ENCODE measurements around the gene PIK3C2G.
"Not testable (repeated sequence)": the region's sequence is repeated elsewhere in the genome, so short reads cannot be mapped to it uniquely, and the experiment has no call there.

PIK3C2G gene

DNA sequence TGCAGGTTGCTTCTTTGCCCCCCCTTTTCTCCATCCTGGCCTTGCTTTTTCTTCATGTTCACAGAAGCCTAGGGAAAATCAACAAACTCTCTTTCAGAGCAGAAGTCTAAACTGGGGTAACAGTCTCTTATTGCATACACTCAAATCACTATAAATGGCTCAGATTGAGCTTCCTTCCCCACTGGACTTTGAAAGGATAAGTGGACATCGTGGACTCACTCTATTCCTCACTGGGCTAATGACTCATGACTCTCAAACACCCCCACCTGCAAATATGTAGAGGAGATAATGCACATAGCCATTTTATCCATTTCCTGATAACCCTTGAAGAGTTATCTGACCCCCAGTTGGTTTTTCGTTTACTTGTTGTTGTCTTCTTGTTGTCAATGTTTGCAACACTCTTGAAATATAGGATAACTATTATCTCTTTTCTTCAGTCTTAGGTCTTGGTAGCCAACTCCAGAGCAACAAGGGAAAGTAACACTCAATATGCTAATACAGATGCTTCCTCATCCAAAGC is 221.3 kb downstream of the PIK3C2G start:
- TF ChIP-seq, protein P1, sequence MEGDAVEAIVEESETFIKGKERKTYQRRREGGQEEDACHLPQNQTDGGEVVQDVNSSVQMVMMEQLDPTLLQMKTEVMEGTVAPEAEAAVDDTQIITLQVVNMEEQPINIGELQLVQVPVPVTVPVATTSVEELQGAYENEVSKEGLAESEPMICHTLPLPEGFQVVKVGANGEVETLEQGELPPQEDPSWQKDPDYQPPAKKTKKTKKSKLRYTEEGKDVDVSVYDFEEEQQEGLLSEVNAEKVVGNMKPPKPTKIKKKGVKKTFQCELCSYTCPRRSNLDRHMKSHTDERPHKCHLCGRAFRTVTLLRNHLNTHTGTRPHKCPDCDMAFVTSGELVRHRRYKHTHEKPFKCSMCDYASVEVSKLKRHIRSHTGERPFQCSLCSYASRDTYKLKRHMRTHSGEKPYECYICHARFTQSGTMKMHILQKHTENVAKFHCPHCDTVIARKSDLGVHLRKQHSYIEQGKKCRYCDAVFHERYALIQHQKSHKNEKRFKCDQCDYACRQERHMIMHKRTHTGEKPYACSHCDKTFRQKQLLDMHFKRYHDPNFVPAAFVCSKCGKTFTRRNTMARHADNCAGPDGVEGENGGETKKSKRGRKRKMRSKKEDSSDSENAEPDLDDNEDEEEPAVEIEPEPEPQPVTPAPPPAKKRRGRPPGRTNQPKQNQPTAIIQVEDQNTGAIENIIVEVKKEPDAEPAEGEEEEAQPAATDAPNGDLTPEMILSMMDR (IDR thresholded peaks at IDR 0.05; ENCODE audit: control insufficient read depth, extremely low read depth, insufficient read depth) = no peak
- H3K4me3 ChIP-seq (ENCODE audit: low read depth, low read length) = no peak overlapping the region
- no peak for DNase-seq (ENCODE audit: low read depth)

DNA sequence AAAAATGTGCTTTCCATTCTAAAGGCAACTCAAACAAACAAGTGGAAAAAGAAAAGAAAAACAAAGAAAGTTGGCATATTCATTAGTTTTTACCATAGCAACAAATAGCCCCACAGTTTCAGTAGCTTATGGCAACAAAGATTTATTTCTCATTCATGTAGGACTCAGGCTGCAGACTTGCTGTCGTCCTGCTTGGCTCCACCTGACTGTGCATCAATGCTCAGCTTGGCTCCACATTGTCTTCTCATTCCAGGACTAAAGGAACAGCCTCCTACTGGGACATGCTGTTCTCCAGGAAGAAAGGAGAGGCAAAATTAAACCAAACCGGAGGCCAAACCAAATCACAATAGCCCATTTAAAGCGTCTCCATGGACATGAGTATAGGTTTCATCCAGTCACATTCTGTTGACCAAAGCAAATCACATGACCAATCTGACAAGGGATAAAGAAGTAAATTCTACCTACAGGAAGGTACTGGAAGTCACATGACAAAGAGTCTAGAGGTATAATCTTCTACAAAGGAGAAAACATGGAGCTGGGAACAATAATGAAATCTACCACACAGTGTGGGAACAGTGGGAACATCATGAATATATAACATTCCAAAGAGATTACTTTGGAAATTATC is 222.5 kb downstream of the PIK3C2G start:
- TF ChIP-seq, protein P1 (IDR thresholded peaks at IDR 0.05; ENCODE audit: control insufficient read depth, extremely low read depth, insufficient read depth) = no peak
- no peak overlapping the region for H3K4me3 ChIP-seq (ENCODE audit: low read depth, low read length)
- no peak for DNase-seq (ENCODE audit: low read depth)

DNA sequence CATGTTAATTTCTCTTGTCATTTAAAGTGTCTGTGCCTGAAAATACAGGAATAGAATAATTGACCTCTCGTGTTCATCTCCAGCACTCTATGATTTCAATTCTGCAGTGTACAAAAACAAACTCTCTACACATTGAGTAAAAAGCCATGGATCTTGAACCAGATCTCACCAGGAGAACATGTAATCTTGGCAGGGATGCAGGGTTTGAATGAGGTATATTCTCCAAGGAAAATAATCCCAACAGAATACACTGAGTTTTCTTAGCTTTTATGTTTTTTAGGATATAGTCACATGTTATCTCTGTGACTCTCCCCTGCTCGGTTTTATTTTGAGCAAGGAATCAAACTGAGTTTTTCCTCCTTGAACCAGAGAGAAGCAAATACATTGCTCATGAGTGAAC is 224.7 kb downstream of the PIK3C2G start:
- TF ChIP-seq, protein P1 (IDR thresholded peaks at IDR 0.05; ENCODE audit: control insufficient read depth, extremely low read depth, insufficient read depth) = no peak
- no peak for DNase-seq (ENCODE audit: low read depth)
- no peak overlapping the region for H3K4me3 ChIP-seq (ENCODE audit: low read depth, low read length)

DNA sequence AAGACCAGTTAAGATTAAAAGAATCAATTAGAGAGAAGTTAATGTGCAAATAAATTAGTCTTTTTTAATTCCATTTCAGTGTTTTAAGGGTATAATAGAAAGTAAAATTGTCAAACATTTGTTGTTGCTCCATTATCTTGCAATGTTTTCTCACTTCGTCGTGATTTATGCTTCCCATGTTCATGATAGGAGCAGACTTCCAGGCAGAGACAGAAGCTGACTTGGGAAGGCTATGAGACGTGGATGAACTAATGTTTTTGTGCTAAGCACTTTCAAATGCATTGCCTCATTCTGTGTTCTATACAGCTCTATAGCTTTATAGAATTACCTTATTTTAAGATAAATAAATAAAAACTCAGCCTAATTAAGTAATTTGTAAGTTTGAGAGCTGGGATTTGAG is 226.2 kb downstream of the PIK3C2G start:
- H3K4me3 ChIP-seq (ENCODE audit: low read depth, low read length) = no peak overlapping the region
- TF ChIP-seq, protein P1 (IDR thresholded peaks at IDR 0.05; ENCODE audit: control insufficient read depth, extremely low read depth, insufficient read depth) = no peak

DNA sequence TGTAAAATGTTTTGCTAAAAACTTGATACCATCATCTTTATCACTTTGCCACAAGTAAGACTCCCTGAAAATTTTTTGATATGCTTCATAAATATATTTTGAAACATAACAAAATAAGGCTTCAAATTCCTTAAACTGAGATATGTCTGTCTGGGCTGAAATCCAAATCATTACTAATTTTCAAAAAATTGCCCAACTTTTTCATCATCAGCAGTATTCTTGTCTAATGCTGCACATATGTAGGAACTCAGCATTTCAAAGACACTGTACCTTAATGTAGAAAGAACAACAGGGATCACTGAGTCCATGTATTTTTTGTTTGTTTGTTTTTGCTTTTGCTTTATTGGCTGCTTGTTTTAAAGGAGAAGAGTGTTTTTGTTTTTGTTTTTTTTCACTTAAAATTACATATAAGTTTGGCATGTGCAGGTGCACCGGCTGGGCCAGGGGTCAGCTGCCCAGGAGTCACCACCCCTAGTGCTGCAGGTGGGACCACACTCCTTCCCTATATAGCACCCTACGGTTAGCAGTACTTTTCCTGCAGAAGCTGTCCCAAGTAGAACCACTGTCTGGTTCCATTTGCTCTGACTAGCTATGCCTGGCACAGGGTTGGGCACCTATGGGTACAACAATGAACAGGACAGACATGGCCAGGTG is 231.2 kb downstream of the PIK3C2G start:
- H3K4me3 ChIP-seq (ENCODE audit: low read depth, low read length) = no peak overlapping the region
- no peak for DNase-seq (ENCODE audit: low read depth)
- TF ChIP-seq, protein P1 (IDR thresholded peaks at IDR 0.05; ENCODE audit: control insufficient read depth, extremely low read depth, insufficient read depth) = no peak

More for the DNA sequence above, 226.2 kb downstream of the PIK3C2G start:
- no peak for DNase-seq (ENCODE audit: low read depth)

DNA sequence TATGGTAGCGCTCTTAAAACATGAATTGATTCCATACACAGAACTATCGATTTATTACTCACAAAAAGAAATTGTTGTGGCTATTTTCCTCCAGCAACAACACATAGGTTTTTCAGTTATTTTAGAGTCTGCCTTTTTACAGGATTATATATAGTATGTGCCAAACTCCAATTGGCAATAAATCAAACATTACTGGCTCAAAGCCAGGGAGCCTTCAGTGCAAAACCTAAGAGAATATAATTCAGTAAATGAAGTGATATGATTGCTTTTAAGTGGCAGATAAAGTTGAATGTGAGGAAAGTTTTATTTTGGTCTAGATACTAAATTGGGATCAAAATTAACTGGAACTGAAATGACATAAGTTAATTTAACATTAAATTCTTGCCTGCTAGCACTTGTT is 234.8 kb downstream of the PIK3C2G start:
- TF ChIP-seq, protein P1 (IDR thresholded peaks at IDR 0.05; ENCODE audit: control insufficient read depth, extremely low read depth, insufficient read depth) = no peak
- no peak overlapping the region for H3K4me3 ChIP-seq (ENCODE audit: low read depth, low read length)
- DNase-seq (ENCODE audit: low read depth) = no peak

DNA sequence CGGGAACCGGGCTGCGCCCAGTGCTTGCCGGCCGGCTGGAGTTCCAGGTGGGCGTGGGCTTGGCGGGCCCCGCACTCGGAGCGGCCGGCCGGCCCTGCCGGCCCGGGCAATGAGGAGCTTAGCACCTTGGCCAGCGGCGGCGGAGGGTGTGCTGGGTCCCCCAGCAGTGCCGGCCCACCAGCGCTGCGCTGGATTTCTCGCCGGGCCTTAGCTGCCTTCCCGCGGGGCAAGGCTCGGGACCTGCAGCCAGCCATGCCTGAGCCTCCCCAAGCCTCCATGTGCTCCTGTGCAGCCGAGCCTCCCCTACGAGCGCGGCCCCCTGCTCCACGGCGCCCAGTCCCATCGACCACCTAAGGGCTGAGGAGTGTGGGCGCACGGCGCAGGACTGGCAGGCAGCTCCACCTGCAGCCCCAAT is 238.8 kb downstream of the PIK3C2G start:
- H3K4me3 ChIP-seq (ENCODE audit: low read depth, low read length); DNase-seq (ENCODE audit: low read depth): not testable (repeated sequence)

DNA sequence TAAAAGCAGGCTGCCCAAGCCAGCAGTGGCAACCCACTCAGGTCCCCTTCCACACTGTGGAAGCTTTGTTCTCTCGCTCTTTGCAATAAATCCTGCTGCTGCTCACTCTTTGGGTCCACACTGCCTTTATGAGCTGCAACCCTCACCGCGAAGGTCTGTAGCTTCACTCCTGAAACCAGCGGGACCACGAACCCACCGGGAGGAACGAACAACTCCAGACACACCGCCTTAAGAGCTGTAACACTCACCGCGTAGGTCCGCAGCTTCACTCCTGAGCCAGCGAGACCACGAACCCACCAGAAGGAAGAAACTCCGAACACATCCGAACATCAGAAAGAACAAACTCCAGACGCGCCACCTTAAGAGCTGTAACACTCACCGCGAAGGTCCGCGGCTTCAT is 239.4 kb downstream of the PIK3C2G start:
- not testable (repeated sequence) for H3K4me3 ChIP-seq (ENCODE audit: low read depth, low read length); DNase-seq (ENCODE audit: low read depth)

Measured in LNCaP clone FGC (cell line).